Spleen (tissue), 7 donors: ENCODE results near the gene SLC25A53.

ENCODE experiments used
- POLR2A ChIP-seq, 3 donors: fragments of 450-650 bp; IDR thresholded peaks; one replicate each; pipeline ENCODE4 v1.5.1; 2017; ENCODE audit warnings: antibody characterized with exemption in 3 of 3, mild to moderate bottlenecking in 1 of 3
- TF ChIP-seq, protein P1 (sequence below), 11 experiments: fragments of 200-600 bp in 7 of 11; fragments of 450-650 bp in 4 of 11; sonication (generic) in 4 of 11; IDR thresholded peaks in 8 of 11; conservative IDR thresholded peaks in 3 of 11; 1 replicate in 7 of 11; 2 replicates in 4 of 11; pipeline versions ENCODE4 v1.4.0 to v1.8.0; 2016 to 2021; ENCODE audit warnings: antibody characterized with exemption in 11 of 11, inconsistent platforms in 4 of 11, mild to moderate bottlenecking in 1 of 11
- donor health status: DM: no; HTN: no; CAD: no; lungs with moderate emphysema.
- donor health status: DM: no; HTN: no; CAD: no.
- donor health status: DM: no; HTN: no; CAD: no.

DNA sequence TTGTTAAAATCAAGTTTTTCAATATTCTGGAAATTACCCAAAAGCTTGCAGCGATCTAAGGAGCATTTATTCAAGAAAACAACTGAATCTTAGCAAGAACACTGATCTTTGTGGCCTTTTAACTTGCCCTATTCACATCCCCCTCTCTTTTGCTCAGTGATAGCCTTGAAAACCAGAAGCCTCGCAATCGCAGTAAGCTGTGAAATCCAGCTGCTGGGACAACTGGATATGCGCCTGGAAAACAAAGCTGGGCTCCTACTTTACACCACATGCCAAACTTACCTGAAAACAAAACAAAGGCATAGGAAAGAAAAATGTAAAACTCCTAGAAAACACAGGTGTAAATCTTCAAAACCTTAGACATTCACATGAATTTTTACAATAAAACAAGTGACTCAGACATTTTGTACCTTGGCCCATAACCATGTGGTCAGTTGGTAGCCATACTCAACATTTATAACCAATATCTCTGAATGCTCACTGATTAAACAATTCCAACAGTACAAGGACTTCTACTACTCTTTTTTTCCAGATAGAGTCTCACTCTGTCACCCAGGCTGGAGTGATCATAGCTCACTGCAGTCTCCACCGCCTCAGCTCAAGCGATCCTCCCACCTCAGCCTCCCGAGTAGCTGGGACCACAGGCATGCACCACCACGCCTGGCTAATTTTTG lies 15.6 kb downstream of the SLC25A53 start:
- TF ChIP-seq, protein P1, sequence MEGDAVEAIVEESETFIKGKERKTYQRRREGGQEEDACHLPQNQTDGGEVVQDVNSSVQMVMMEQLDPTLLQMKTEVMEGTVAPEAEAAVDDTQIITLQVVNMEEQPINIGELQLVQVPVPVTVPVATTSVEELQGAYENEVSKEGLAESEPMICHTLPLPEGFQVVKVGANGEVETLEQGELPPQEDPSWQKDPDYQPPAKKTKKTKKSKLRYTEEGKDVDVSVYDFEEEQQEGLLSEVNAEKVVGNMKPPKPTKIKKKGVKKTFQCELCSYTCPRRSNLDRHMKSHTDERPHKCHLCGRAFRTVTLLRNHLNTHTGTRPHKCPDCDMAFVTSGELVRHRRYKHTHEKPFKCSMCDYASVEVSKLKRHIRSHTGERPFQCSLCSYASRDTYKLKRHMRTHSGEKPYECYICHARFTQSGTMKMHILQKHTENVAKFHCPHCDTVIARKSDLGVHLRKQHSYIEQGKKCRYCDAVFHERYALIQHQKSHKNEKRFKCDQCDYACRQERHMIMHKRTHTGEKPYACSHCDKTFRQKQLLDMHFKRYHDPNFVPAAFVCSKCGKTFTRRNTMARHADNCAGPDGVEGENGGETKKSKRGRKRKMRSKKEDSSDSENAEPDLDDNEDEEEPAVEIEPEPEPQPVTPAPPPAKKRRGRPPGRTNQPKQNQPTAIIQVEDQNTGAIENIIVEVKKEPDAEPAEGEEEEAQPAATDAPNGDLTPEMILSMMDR (IDR thresholded peaks at IDR 0.05 in 8 of 11, conservative IDR thresholded peaks at IDR 0.05 in 3 of 11) = no peak
- TF ChIP-seq POLR2A (IDR thresholded peaks at IDR 0.05) = no peak
